Peyer's patch (tissue), 4 donors: ENCODE measurements around the gene F7.

Source experiments
- POLR2A ChIP-seq, 2 donors: fragments of 450-650 bp; IDR thresholded peaks; one replicate each; pipeline ENCODE4 v1.5.1; 2017; ENCODE audit warnings: antibody characterized with exemption in 2 of 2, mild to moderate bottlenecking in 2 of 2, moderate library complexity in 2 of 2
- TF ChIP-seq, protein P1 (sequence below), 6 experiments: fragments of 450-650 bp in 4 of 6; fragments of 200-600 bp in 2 of 6; sonication (generic) in 1 of 6; IDR thresholded peaks; one replicate each; pipeline ENCODE4 v1.5.1; 2017 to 2019; ENCODE audit warnings: antibody characterized with exemption in 6 of 6, mild to moderate bottlenecking in 3 of 6, moderate library complexity in 1 of 6

DNA sequence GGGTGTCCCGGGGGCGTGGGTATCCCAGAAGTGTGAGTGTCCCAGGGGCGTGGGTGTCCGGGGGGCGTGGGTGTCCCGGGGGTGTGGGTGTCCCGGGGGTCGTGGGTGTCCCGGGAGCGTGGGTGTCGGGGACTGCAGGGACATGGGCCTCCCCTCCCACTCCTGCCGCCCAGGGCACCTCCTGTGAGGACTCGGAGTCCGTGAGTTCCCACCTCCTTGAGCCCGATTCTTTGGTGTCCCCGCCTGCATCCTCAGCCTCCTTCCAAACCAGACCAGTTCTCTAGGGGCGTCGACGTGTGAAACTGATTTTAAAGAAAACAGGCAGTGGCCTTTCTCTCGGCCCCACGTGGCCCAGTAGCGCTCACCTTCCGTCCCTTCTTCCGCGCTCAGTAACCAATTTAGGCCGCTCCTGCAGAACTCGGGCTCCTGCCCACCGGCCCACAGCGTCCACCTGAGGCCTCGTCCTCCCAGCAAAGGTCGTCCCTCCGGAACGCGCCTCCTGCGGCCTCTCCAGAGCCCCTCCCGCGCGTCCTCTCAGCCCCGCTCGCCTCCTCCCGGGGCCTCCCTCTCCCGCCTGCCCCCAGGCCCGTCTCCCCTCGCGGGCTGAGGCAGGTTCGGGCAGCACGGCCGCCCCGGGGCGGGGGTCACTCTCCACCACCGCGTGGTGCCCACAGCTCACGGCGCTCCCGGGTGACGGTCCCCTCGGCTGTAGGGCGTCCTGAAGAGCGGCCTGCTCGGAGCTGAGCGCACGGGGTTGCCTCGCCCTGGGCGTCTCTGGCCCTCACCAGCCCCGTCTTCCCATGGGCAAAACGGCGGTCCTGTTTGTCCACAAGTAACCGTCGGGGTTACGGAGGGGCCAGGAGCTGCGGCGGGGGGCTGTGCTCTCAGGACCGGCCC, 3.8 kb downstream of the F7 start:
- TF ChIP-seq, protein P1, sequence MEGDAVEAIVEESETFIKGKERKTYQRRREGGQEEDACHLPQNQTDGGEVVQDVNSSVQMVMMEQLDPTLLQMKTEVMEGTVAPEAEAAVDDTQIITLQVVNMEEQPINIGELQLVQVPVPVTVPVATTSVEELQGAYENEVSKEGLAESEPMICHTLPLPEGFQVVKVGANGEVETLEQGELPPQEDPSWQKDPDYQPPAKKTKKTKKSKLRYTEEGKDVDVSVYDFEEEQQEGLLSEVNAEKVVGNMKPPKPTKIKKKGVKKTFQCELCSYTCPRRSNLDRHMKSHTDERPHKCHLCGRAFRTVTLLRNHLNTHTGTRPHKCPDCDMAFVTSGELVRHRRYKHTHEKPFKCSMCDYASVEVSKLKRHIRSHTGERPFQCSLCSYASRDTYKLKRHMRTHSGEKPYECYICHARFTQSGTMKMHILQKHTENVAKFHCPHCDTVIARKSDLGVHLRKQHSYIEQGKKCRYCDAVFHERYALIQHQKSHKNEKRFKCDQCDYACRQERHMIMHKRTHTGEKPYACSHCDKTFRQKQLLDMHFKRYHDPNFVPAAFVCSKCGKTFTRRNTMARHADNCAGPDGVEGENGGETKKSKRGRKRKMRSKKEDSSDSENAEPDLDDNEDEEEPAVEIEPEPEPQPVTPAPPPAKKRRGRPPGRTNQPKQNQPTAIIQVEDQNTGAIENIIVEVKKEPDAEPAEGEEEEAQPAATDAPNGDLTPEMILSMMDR (IDR thresholded peaks at IDR 0.05), result no peak
- TF ChIP-seq POLR2A (IDR thresholded peaks at IDR 0.05), result no peak
